ENCODE data around the gene ZNF407. TPM values are rescaled to one million over a fixed set of nuclear protein-coding genes. Genes with fewer than 3 reads are reported as not detected.

ZNF407 gene, protein sequence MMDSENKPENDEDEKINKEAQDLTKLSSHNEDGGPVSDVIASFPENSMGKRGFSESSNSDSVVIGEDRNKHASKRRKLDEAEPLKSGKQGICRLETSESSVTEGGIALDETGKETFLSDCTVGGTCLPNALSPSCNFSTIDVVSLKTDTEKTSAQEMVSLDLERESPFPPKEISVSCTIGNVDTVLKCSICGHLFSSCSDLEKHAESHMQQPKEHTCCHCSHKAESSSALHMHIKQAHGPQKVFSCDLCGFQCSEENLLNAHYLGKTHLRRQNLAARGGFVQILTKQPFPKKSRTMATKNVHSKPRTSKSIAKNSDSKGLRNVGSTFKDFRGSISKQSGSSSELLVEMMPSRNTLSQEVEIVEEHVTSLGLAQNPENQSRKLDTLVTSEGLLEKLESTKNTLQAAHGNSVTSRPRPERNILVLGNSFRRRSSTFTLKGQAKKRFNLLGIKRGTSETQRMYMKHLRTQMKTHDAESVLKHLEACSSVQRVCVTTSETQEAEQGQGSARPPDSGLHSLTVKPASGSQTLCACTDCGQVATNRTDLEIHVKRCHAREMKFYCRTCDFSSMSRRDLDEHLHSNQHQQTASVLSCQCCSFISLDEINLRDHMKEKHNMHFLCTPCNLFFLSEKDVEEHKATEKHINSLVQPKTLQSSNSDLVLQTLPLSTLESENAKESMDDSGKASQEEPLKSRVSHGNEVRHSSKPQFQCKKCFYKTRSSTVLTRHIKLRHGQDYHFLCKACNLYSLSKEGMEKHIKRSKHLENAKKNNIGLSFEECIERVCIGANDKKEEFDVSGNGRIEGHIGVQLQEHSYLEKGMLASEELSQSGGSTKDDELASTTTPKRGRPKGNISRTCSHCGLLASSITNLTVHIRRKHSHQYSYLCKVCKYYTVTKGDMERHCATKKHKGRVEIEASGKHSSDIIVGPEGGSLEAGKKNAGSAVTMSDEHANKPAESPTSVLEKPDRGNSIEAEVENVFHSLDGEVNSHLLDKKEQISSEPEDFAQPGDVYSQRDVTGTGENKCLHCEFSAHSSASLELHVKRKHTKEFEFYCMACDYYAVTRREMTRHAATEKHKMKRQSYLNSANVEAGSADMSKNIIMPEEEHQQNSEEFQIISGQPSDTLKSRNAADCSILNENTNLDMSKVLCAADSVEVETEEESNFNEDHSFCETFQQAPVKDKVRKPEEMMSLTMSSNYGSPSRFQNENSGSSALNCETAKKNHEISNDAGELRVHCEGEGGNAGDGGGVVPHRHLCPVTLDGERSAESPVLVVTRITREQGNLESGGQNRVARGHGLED (N-terminal part only)
- polyA plus RNA-seq: 1 to 10 TPM; 2.2 to 2.6 TPM

DNA sequence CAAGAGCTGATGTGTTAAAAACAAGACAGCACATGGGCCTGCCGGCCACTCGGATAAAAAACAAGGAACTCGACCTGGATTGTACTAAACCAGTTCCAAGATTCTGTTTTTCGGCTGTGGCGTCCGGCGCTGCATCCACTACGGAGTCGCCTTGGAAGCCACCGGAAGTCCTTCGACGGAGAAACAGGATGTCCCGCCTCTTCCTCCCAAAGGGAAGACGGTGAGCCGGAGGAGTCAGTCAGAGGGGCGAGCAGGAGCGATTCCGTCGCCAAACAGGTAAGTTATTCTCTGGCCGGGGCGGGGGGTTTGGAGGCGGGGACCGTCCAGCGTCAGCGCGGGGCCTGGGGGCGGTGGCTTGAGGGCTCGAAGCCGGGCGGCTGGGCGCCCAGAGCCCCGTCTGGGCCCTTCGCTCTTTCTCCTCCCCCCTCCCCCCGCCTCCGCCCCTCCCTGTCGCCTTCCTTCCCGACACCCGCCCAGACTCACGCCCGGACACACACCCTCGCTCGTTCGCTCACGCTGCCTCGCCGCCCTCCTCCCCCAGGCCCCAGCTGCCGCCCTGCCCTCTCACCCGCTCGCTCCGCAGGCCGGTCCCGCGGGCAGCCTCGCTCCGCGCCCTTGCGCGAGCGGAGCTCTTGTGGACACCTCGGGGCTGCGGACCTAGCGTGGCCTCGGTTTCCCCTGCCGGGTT lies at the start of gene ZNF407:
TSS of gene ZNF407 (plus strand) at position 209 of the 688 bp plus-strand sequence. CDS start 33,150 bp downstream, outside the sequence.
- WGBS, 2 donors: 0 to 1% methylated on average over 52 to 64 of the region's 64 CpGs
- peak within 1 kb of the TSS; percentile 95 to 99 for H3K27ac ChIP-seq (ENCODE audit: low read depth in 2 of 2, low read length in 1 of 2)

GRCh38 chr18:74549591-74550104 lies 48.0 kb upstream of the ZNF407 start:
- Histone ChIP-seq H3K9me3 (ENCODE audit: control insufficient read depth in 2 of 2, insufficient read depth in 1 of 2, low read depth in 1 of 2, low read length in 1 of 2) (peaks cover 4 to 5% of the 10 kb centered on the region in 2 donors), H3K27ac (ENCODE audit: low read depth in 2 of 2, low read length in 1 of 2) (no peak overlapping the region), H3K4me1 (ENCODE audit: control insufficient read depth in 2 of 2, insufficient read depth in 2 of 2, low read length in 1 of 2) (peaks cover 3% of the 10 kb centered on the region in 2 donors), H3K36me3 (ENCODE audit: control insufficient read depth in 2 of 2, insufficient read depth in 2 of 2, low read length in 1 of 2) (no peaks in the 10 kb centered on the region), H3K27me3 (ENCODE audit: control insufficient read depth in 1 of 2, insufficient read depth in 2 of 2, low read length in 2 of 2) (no peaks in the 10 kb centered on the region), H3K4me3 (ENCODE audit: low read depth in 1 of 2, low read length in 2 of 2) (no peak overlapping the region)
- WGBS, 2 donors: 88 to 95% methylated on average over 1 of the region's 1 CpG

More for the DNA sequence above, at the start of gene ZNF407:
- no peaks in the 10 kb centered on the region for H3K36me3 ChIP-seq (ENCODE audit: control insufficient read depth in 2 of 2, insufficient read depth in 2 of 2, low read length in 1 of 2)
- no peaks in the 10 kb centered on the region for H3K27me3 ChIP-seq (ENCODE audit: control insufficient read depth in 1 of 2, insufficient read depth in 2 of 2, low read length in 2 of 2)
- H3K4me3 ChIP-seq (ENCODE audit: low read depth in 1 of 2, low read length in 2 of 2): peak within 1 kb of the TSS; percentile 87 to 99
- no peaks in the 10 kb centered on the region for H3K9me3 ChIP-seq (ENCODE audit: control insufficient read depth in 2 of 2, insufficient read depth in 1 of 2, low read depth in 1 of 2, low read length in 1 of 2)
- H3K4me1 ChIP-seq (ENCODE audit: control insufficient read depth in 2 of 2, insufficient read depth in 2 of 2, low read length in 1 of 2): peaks cover 0 to 7% of the 10 kb centered on the region in 2 donors

- H3K27me3 ChIP-seq (ENCODE audit: control insufficient read depth in 1 of 2, insufficient read depth in 2 of 2, low read length in 2 of 2): peaks cover 0 to 3% of the 10 kb centered on the region in 2 donors
- H3K36me3 ChIP-seq (ENCODE audit: control insufficient read depth in 2 of 2, insufficient read depth in 2 of 2, low read length in 1 of 2): no peaks in the 10 kb centered on the region
- peaks cover 3% of the 10 kb centered on the region in 2 donors for H3K4me1 ChIP-seq (ENCODE audit: control insufficient read depth in 2 of 2, insufficient read depth in 2 of 2, low read length in 1 of 2)
- no peak overlapping the region for H3K4me3 ChIP-seq (ENCODE audit: low read depth in 1 of 2, low read length in 2 of 2)
- no peak overlapping the region for H3K27ac ChIP-seq (ENCODE audit: low read depth in 2 of 2, low read length in 1 of 2)
- peaks cover 4 to 5% of the 10 kb centered on the region in 2 donors for H3K9me3 ChIP-seq (ENCODE audit: control insufficient read depth in 2 of 2, insufficient read depth in 1 of 2, low read depth in 1 of 2, low read length in 1 of 2)
- 90 to 94% methylated on average over 6 of the region's 6 CpGs for WGBS, 2 donors
Measured at GRCh38 chr18:74550886-74551285, 46.8 kb upstream of the ZNF407 start.

DNA sequence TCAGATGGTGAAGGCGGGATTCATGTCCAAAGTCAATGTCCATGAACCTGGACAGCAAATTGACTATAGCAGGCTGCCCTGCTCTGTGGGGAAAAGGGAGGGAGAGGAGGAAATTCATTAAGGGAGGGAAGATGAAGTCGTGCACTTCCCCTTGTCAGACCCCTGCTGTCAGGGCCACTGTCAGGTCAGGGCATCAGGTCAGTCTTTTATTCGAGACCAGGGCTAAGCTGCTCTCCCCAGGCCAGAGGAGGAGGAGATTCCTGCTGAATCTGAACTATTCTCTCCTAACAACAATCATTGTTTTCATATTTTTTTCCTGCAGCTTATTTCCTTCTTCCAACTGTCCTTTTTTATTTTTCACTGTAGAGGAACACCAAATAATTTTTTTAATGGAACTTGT lies 46.2 kb upstream of the ZNF407 start:
- no peak overlapping the region for H3K4me3 ChIP-seq (ENCODE audit: low read depth in 1 of 2, low read length in 2 of 2)
- H3K9me3 ChIP-seq (ENCODE audit: control insufficient read depth in 2 of 2, insufficient read depth in 1 of 2, low read depth in 1 of 2, low read length in 1 of 2): peaks cover 4 to 5% of the 10 kb centered on the region in 2 donors
- H3K36me3 ChIP-seq (ENCODE audit: control insufficient read depth in 2 of 2, insufficient read depth in 2 of 2, low read length in 1 of 2): no peaks in the 10 kb centered on the region
- peaks cover 0 to 3% of the 10 kb centered on the region in 2 donors for H3K4me1 ChIP-seq (ENCODE audit: control insufficient read depth in 2 of 2, insufficient read depth in 2 of 2, low read length in 1 of 2)
- H3K27me3 ChIP-seq (ENCODE audit: control insufficient read depth in 1 of 2, insufficient read depth in 2 of 2, low read length in 2 of 2): peaks cover 0 to 3% of the 10 kb centered on the region in 2 donors
- 40 to 42% methylated on average over 3 of the region's 3 CpGs for WGBS, 2 donors
- H3K27ac ChIP-seq (ENCODE audit: low read depth in 2 of 2, low read length in 1 of 2): no peak overlapping the region

- Histone ChIP-seq H3K4me3 (ENCODE audit: low read depth in 1 of 2, low read length in 2 of 2) (no peak overlapping the region), H3K27me3 (ENCODE audit: control insufficient read depth in 1 of 2, insufficient read depth in 2 of 2, low read length in 2 of 2) (peaks cover 0 to 3% of the 10 kb centered on the region in 2 donors), H3K36me3 (ENCODE audit: control insufficient read depth in 2 of 2, insufficient read depth in 2 of 2, low read length in 1 of 2) (no peaks in the 10 kb centered on the region), H3K4me1 (ENCODE audit: control insufficient read depth in 2 of 2, insufficient read depth in 2 of 2, low read length in 1 of 2) (peaks cover 0 to 3% of the 10 kb centered on the region in 2 donors), H3K27ac (ENCODE audit: low read depth in 2 of 2, low read length in 1 of 2) (no peak overlapping the region), H3K9me3 (ENCODE audit: control insufficient read depth in 2 of 2, insufficient read depth in 1 of 2, low read depth in 1 of 2, low read length in 1 of 2) (peaks cover 4 to 5% of the 10 kb centered on the region in 2 donors)
- WGBS, 2 donors: 21 to 22% methylated on average over 5 of the region's 5 CpGs
Measured at GRCh38 chr18:74551936-74552555, 45.6 kb upstream of the ZNF407 start.

GRCh38 chr18:74556126-74556525 lies 41.5 kb upstream of the ZNF407 start:
- no peak overlapping the region for H3K4me3 ChIP-seq (ENCODE audit: low read depth in 1 of 2, low read length in 2 of 2)
- peaks cover 0 to 3% of the 10 kb centered on the region in 2 donors for H3K27me3 ChIP-seq (ENCODE audit: control insufficient read depth in 1 of 2, insufficient read depth in 2 of 2, low read length in 2 of 2)
- no peaks in the 10 kb centered on the region for H3K9me3 ChIP-seq (ENCODE audit: control insufficient read depth in 2 of 2, insufficient read depth in 1 of 2, low read depth in 1 of 2, low read length in 1 of 2)
- 72 to 82% methylated on average over 11 of the region's 11 CpGs for WGBS, 2 donors
- H3K27ac ChIP-seq (ENCODE audit: low read depth in 2 of 2, low read length in 1 of 2): no peak overlapping the region
- no peaks in the 10 kb centered on the region for H3K4me1 ChIP-seq (ENCODE audit: control insufficient read depth in 2 of 2, insufficient read depth in 2 of 2, low read length in 1 of 2)
- no peaks in the 10 kb centered on the region for H3K36me3 ChIP-seq (ENCODE audit: control insufficient read depth in 2 of 2, insufficient read depth in 2 of 2, low read length in 1 of 2)

GRCh38 chr18:74558096-74558495 lies 39.6 kb upstream of the ZNF407 start:
- Histone ChIP-seq H3K27me3 (ENCODE audit: control insufficient read depth in 1 of 2, insufficient read depth in 2 of 2, low read length in 2 of 2) (peaks cover 0 to 3% of the 10 kb centered on the region in 2 donors), H3K36me3 (ENCODE audit: control insufficient read depth in 2 of 2, insufficient read depth in 2 of 2, low read length in 1 of 2) (no peaks in the 10 kb centered on the region), H3K27ac (ENCODE audit: low read depth in 2 of 2, low read length in 1 of 2) (no peak overlapping the region), H3K4me3 (ENCODE audit: low read depth in 1 of 2, low read length in 2 of 2) (no peak overlapping the region), H3K9me3 (ENCODE audit: control insufficient read depth in 2 of 2, insufficient read depth in 1 of 2, low read depth in 1 of 2, low read length in 1 of 2) (no peaks in the 10 kb centered on the region), H3K4me1 (ENCODE audit: control insufficient read depth in 2 of 2, insufficient read depth in 2 of 2, low read length in 1 of 2) (no peaks in the 10 kb centered on the region)
- 79 to 87% methylated on average over 4 of the region's 4 CpGs for WGBS, 2 donors

- no peaks in the 10 kb centered on the region for H3K27me3 ChIP-seq (ENCODE audit: control insufficient read depth in 1 of 2, insufficient read depth in 2 of 2, low read length in 2 of 2)
- H3K36me3 ChIP-seq (ENCODE audit: control insufficient read depth in 2 of 2, insufficient read depth in 2 of 2, low read length in 1 of 2): no peaks in the 10 kb centered on the region
- H3K27ac ChIP-seq (ENCODE audit: low read depth in 2 of 2, low read length in 1 of 2): no peak overlapping the region
- H3K4me1 ChIP-seq (ENCODE audit: control insufficient read depth in 2 of 2, insufficient read depth in 2 of 2, low read length in 1 of 2): no peaks in the 10 kb centered on the region
- peaks cover 4 to 5% of the 10 kb centered on the region in 2 donors for H3K9me3 ChIP-seq (ENCODE audit: control insufficient read depth in 2 of 2, insufficient read depth in 1 of 2, low read depth in 1 of 2, low read length in 1 of 2)
- no peak overlapping the region for H3K4me3 ChIP-seq (ENCODE audit: low read depth in 1 of 2, low read length in 2 of 2)
- WGBS, 2 donors: 70 to 71% methylated on average over 4 of the region's 4 CpGs
Measured at GRCh38 chr18:74562131-74562730, 35.4 kb upstream of the ZNF407 start.
